Amniotic stem cell (primary cell): ENCODE measurements around the gene CLDN9.

Experiments used
- DNase-seq: peaks from one replicate; lab custom pipeline; 2025; lab: John Stamatoyannopoulos, UW

The CLDN9 gene

DNA sequence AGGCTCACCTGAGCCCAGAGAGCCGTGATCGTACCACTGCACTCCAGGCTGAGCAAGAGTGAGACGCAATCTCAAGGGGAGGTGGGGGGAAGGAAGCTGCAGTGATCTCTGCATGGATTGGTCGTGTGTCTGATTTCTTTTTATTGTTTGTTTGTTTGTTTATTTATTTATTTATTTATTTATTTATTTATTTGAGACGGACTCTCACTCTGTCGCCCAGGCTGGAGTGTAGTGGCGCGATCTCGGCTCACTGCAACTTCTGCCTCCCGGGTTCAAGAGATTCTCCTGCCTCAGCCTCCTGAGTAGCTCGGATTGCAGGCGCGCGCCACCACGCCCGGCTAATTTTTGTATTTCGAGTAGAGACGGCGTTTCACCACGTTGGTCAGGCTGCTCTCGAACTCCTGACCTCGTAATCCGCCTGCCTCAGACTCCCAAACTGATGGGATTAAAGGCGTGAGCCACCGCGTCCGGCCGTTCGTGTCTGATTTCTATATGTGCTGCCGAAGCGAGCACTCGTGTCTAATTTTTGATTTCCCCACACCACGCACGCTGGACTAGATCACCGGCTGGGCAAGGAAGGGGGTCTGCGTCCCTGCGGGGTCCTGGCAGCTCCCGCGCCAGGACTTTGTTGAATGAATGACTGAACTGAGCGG lies 7.0 kb downstream of the CLDN9 start:
- no peak for DNase-seq

DNA sequence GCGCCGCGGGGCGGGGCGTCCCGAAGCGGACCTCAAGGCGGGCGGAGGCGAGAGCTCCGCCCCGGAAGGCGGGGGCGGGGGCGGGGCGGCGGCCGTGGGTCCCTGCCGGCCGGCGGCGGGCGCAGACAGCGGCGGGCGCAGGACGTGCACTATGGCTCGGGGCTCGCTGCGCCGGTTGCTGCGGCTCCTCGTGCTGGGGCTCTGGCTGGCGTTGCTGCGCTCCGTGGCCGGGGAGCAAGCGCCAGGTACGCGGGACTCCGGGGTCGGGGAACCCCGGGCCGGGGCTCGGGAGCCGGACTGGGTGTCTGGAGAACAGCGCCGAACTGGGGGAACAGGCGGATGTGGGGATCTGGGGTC lies 7.5 kb downstream of the CLDN9 start, which contains the start of gene TNFRSF12A:
TNFRSF12A (plus strand) TSS at position 122 of the 357 bp plus-strand sequence; CDS start at position 152, 30 bp downstream.
- peak; percentile 56 for DNase-seq

DNA sequence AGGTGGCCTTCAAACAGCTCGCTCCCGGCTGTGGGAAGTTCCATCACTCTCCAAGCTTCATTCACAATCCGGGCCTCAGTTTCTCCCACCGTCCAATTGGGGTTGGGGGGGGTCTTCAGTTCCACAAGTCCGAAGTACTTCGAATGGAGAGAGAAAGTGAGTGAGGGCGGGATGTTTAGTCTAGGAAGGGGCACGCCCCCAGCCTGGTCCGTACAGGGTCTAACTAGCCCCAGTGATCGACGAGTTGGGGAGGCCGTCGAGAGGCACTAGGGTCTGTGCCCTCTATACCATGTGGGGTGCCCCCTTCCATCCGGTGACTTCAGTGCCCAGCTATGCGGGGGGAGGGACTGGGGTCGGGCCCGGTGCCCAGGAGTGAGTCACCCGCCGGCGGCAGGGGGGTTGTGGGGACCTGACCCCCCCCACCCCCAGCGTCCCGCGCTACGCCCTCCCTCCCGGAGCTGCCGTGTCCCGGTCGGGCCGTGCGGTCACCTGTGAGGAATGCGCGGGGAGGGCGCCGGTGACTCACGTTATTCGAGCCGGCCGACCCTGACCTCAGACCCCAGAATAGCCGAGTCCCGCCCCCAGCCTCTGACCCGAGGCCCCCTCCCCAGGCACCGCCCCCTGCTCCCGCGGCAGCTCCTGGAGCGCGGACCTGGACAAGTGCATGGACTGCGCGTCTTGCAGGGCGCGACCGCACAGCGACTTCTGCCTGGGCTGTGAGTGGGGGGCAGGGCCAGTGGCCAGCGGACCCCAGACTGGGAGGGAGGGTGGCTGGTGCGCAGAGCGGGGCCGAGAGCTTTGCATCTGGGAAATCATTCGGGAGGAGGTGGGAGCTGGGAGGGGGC lies 8.1 kb downstream of the CLDN9 start:
- peak; percentile 47 for DNase-seq

DNA sequence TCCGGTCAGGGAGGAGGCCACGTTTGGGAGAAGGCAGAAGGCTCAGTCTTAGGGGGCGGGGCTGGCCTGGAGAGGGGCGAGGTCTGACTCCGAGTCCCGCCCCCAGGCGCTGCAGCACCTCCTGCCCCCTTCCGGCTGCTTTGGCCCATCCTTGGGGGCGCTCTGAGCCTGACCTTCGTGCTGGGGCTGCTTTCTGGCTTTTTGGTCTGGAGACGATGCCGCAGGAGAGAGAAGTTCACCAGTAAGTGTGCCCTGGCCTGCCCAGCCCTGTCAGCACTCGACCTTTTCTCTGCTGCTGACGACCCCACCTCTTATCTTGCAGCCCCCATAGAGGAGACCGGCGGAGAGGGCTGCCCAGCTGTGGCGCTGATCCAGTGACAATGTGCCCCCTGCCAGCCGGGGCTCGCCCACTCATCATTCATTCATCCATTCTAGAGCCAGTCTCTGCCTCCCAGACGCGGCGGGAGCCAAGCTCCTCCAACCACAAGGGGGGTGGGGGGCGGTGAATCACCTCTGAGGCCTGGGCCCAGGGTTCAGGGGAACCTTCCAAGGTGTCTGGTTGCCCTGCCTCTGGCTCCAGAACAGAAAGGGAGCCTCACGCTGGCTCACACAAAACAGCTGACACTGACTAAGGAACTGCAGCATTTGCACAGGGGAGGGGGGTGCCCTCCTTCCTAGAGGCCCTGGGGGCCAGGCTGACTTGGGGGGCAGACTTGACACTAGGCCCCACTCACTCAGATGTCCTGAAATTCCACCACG lies 8.9 kb downstream of the CLDN9 start:
- peak; percentile 83 for DNase-seq

DNA sequence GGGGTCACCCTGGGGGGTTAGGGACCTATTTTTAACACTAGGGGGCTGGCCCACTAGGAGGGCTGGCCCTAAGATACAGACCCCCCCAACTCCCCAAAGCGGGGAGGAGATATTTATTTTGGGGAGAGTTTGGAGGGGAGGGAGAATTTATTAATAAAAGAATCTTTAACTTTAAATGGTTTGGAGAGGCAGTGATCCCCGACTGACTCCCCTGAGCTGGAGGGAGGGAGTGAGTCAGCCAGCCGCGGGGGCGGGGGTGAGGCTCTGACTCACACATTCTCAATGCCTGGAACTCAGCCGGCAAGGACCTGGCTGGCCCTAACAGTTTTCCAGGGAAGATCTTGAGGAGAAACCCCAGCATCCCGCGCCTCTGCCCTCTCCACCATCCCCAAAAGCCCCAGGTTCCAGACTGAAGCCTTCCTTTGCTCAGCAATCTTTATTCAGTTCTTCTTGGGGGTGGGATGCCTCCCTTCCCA lies 9.5 kb downstream of the CLDN9 start:
- peak; percentile 87 for DNase-seq

DNA sequence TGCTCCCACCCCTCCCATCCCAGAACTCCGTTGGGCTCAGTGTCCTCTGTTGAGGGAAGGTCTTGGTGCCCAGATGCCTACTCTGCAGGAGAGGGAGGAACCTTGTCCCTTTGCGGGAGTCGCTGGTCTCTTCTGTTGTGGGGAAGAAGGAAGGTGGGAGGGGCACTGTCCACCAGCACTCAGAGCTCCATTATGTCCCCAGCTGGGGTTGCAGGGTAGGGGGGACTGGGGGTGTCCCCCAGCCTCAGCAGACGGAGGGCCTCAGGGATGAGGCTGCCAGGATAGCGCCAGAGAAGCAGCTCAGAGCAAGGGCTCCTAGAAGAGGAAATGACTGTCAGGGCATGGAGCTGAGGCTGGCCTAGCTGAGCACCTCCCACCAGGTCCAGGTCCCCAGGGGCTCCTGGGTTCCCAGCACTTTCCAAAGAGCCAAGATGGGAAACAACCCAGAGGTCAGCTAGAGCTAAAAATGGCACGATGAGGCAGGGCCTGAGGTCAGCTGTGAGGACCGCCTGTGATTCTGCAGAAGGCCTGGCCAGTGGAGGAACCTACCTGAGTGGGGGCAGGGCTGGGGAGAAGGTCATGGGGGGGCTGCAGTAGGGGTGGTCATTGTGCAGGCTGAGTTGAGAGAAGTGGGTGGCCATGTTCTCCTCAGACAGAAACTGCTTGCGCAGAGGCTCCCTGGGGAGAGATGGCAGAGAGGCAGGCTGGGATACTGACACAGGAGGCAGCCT lies 10.1 kb downstream of the CLDN9 start:
- no peak for DNase-seq

DNA sequence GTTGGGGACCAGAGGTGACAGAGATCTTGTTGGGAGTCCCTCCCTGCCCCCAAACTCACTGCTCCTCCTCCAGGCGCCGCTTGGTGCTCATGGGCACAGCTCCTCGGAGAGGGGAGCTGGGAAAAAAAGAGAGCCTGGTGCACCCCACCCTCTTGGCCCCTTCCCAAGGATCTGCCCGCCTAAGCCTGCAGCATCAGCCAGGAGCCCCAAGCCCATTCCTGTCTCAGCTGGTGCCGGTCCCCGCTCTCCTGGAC lies 10.6 kb downstream of the CLDN9 start:
- peak; percentile 35 for DNase-seq

DNA sequence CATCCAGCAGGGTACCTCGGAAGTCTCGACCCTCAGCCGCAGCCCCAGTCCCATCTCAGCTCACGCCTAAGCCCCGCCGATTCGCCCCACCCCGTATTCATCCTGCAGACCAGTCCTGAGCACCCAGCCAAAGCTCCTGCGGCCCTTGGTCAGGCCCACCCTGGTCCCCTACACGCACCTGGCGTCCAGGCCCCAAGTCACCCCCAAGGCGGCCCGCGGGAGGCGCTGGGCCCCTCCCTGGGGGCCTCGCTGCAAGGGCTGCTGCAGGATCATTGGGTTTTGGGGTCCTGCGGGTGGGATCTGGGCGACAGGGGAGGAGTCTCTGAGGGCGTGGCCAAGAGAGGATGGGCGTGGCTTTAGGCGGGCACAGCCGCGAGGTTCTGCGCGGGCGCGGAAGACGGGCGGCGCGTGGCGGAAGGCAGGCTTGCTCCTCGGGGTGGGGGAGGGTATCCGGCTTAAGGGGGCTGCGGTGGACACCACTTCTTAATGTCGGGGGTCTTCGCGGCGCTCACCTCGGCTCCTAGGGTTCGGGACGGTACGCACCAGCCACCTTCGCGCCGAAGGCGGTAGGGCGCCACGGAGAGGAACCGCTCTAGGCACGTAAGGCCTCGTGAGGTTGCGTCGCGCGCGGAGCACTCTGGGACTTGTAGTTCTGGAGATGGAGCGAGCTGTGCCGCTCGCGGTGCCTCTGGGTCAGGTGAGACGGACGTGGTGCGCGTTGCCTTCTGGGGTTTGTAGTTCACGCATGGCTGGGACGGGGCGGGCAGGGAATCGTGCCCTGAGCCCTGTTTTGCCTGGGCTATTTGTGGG lies 11.2 kb downstream of the CLDN9 start, which contains the start of the genes HCFC1R1 and THOC6:
HCFC1R1 (minus strand) TSS at position 274 of the 810 bp plus-strand sequence; CDS start at position 273, 1 bp downstream.
THOC6 (plus strand) TSS at position 367 of the 810 bp plus-strand sequence; CDS start at position 659, 292 bp downstream.
- DNase-seq, result peak; percentile 94

DNA sequence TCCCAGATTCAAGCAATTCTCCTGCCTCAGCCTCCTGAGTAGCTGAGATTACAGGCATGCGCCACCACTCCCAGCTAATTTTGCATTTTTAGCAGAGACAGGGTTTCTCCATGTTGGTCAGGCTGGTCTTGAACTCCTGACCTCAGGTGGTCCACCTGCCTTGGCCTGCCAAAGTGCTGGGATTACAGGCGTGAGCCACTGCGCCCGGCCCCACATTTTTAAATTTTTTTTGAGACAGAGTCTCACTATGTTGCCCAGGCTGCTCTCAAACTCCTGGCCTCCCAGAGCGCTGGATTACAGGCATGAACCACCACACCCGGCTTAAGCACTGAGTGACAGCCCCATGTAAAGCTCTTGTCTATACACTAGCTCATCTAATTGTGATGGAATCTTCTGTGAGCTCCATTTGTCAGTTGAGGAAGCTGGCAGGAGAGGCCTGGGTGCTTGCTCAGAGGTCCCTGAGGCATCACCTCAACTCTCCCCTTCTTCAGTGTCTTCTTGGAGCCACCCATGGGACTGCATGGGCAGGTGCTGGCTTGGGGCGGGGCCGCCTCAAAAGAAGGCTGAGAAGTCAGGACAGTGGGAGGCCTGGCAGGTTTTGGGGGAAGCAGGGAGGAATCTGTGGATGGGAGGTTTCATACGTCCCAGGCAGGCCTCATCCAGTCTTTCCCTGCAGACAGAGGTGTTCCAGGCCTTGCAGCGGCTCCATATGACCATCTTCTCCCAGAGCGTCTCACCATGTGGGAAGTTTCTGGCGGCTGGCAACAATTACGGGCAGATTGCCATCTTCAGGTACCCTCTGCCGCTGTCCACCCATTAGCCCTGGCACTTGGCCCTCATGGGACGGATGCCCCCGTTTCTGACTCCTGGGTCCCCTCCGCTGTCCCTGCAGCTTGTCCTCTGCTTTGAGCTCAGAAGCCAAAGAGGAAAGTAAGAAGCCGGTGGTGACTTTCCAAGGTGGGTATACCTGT lies 12.6 kb downstream of the CLDN9 start:
- DNase-seq, result no peak

DNA sequence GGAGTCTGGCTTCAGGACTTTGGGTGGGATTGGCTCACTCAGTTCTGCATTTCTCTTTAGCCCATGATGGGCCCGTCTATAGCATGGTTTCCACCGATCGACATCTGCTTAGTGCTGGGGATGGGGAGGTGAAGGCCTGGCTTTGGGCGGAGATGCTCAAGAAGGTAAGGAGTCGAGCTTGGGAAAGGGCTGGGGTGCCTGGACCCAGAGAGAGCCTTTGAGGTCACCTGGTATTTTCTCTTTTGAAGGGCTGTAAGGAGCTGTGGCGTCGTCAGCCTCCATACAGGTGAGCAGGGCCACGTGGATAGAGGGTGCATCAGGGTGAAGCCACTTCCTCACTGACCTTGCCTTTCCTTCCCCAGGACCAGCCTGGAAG lies 13.3 kb downstream of the CLDN9 start:
- DNase-seq, result no peak

DNA sequence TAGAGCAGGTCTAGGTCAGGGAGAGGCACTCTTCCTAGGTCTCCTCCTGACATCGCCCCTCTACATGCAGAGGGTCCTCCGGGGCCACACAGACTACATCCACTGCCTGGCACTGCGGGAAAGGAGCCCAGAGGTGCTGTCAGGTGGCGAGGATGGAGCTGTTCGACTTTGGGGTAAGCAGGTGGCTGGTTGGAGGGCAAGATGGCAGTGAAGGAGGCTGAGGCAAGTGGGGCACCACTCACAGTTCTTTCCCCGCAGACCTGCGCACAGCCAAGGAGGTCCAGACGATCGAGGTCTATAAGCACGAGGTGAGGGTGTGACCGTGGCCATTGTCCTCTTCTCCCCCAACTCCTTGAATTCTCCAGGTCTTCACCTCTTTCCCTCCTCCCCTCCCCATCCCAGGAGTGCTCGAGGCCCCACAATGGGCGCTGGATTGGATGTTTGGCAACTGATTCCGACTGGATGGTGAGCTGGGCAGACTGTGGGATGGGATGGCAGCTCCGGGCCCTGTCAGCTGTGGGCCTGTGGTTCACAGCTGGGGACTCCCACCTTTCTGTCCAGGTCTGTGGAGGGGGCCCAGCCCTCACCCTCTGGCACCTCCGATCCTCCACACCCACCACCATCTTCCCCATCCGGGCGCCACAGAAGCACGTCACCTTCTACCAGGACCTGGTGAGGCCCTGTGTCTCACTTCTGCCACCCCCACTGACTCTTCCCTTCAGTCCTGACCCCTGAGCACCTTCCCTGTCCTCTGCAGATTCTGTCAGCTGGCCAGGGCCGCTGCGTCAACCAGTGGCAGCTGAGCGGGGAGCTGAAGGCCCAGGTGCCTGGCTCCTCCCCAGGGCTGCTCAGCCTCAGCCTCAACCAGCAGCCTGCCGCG lies 14.1 kb downstream of the CLDN9 start:
- DNase-seq, result no peak

DNA sequence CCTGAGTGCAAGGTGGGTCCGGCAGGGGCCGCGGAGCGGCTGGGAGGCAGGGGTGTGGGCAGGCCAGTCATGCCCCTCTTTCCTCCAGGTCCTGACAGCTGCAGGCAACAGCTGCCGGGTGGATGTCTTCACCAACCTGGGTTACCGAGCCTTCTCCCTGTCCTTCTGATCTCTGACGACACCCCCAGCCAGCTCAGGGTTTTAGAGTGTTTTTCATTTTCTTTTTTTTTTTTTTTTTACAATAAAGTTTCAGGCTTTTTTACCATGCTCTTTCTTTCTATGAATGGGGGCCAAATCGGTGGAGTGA lies 14.7 kb downstream of the CLDN9 start:
- DNase-seq, result no peak

DNA sequence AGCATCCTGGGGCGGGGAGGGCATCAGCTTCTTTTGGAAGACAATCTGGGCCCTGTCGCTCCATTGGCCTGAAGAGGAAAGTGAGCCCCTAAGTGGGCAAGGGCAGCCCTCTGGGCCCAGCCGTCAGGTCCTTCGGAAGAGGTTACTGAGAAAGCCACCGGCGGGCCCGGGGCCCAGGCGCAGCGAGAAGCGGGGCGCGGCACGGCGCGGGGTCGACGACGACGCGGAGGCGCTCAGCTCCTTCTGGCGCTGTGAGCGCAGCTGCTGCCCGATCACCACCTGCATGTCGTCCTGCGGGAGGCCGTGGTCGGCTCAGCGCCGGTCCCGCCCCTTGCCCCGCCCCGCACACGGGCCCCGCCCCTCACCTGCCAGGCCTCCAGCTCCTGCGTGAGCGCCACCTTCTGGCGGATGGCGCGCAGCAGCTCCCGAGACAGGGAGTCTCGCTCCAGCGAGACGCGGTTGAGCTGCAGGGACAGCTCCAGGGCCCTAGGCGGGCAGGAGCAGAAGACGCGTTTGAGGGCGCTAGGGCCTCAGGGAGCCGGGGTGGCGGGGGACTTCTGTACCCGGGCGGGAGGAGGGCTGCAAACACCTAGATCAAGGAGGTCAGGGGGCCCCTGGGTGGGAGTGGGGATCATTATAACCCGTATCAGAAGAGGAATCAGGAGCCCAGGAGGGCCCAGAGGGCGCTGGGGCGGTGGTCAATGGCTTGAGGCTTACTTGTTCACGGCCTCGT lies 15.4 kb downstream of the CLDN9 start:
- no peak for DNase-seq

DNA sequence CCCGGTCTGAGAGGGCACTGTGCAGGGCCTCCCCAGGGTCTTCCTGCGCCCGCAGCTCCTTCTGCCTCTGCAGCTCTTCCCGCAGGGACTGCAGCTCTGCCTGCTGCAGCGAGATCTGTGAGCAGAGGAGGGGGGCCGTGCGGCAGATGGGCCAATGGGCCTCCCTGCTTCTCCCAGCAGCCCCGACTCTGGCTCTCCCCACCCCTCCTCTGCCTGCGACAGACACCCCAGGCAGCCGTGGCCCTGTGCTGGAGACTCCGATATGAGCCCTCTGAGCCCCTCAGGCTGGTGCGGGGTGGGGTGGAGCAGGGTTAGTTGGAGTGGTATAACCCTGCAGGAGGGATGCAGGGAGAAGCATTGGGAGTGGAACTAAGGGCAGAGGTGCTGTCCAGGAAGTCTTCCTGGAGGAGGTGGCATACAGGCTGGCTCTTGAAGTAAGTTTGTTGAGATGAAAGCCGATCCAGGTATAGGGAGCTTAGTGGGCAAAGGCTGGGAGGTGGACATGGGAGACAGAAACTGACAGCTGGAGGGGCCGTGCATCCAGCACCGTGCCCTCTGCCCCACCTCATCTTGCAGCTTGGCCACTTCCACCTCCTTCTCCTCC lies 16.1 kb downstream of the CLDN9 start:
- DNase-seq, result no peak

DNA sequence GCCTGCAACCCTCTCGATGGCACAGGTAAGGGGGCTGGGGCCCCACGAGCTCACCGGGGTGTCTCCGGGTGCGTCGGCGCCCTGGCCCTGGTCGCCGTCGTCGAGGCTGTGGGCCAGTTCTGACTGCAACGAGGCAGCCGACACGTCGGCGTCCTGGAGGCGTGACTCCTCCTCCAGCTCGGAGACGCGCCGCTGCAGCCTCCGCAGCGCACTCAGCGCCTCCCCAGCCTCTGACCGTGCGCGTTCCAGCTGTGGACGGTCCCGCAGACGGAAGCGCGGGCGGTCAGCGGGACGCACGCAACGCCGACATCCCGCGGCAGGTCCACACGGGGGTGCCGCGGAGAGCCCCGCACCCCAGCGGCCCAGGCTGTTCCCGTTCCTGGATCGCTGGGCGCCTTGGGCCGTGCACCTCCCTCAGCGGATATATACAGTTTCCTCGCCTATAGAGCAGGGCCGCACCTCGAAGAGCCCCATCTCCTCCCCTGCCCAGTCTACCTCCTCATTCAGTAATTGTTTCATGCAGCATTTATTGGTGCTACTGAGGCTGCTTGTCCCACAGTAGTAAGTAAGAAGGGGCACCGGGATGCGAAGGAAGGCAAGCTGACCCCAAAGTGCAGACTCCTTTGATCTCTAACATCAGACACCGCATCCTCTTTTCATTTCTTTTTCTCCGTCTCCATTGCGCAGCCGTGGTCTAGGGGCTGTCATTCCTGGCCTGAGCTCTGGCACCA lies 16.9 kb downstream of the CLDN9 start:
- DNase-seq, result no peak

DNA sequence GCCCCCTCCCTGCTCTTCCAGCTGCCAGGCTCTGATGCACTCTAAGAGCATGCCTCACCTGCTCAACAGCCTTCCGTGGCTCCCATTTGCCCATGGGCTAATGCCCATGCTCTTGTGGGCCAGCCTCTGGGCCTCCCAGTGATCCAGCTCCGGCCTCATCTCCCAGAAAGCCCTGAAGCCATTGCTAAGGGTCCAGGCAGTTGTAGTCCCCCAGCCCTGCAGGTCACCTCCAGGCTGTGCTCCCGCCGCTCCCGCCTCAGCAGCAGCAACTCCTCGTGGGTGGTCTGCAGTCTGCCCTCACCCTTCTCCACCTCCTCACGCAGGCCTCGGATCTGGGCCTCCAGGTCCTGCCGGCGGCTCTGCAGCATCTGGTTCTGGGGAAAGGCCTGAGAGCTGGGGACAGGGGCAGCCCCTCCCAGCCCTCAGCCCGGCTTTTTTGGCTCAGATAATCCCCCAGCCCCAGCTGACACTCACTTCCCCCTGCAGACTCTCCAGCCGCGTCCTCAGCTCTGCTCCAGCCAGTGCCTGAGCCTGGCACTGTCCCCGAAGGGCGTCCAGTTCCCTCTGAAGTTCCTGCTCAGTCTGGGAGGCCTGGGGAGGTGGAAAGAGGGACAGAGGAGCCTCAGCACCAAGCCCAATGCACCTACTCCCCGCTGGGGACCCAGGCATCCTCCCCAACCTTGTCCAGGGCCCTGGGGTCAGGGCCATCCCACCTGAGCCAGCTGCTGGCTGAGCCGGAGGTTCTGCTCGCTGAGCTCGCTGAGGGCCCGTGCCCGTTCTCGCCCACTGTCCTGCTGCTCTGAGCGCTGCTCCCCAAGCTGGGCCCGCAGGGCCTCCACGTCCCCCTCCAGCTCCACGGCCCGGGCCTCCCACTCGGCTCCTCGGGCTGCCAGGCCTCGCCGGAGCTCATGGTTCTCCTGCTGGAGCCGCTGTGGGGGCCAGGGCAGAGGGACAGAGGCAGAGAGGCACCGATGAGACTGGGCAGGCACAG lies 17.8 kb downstream of the CLDN9 start:
- DNase-seq, result no peak
